HepG2 (cell line): ENCODE data around the gene MEA1. TPM values are rescaled to one million over a fixed set of nuclear protein-coding genes. Genes with fewer than 3 reads are reported as not detected.

Experiments used
- ARNT2 ChIP-seq: sonication (generic); formaldehyde crosslinking; IDR thresholded peaks from 2 replicates; pipeline ENCODE4 v1.8.0; 2022; ENCODE audit warnings: mild to moderate bottlenecking, low read depth, missing genetic modification reagents, moderate library complexity
- ARNTL ChIP-seq: sonication (generic); formaldehyde crosslinking; IDR thresholded peaks from 2 replicates; pipeline ENCODE4 v1.4.0; 2020; ENCODE audit warnings: mild to moderate bottlenecking, missing genetic modification reagents
- HMGXB3 ChIP-seq: sonication (generic); formaldehyde crosslinking; IDR thresholded peaks from 2 replicates; pipeline ENCODE4 v1.4.0; 2020; ENCODE audit warnings: missing genetic modification reagents, borderline replicate concordance
- HMGXB4 ChIP-seq, 2 experiments: sonication (generic) in 1 of 2; formaldehyde crosslinking in 1 of 2; IDR thresholded peaks; 2 replicates each; pipeline versions ENCODE4 v1.4.0 to v1.6.1; 2018 to 2020; ENCODE audit warnings: missing genetic modification reagents in 2 of 2, borderline replicate concordance in 1 of 2, low read depth in 1 of 2, mild to moderate bottlenecking in 1 of 2, missing biosample characterization in 1 of 2
- JUN ChIP-seq: sonication (generic); formaldehyde crosslinking; IDR thresholded peaks from 2 replicates; pipeline ENCODE4 v1.4.0; 2020; ENCODE audit warnings: mild to moderate bottlenecking, missing genetic modification reagents
- JUNB ChIP-seq: sonication (generic); formaldehyde crosslinking; IDR thresholded peaks from 2 replicates; pipeline ENCODE4 v1.8.0; 2022; ENCODE audit warnings: missing genetic modification reagents, mild to moderate bottlenecking, borderline replicate concordance
- MAFF ChIP-seq: IDR thresholded peaks from 2 replicates; pipeline ENCODE4 v1.6.1; 2011; ENCODE audit warnings: low read depth, low read length, improper control_type of control experiment
- MAX ChIP-seq: IDR thresholded peaks from 2 replicates; pipeline ENCODE4 v1.6.1; 2012; ENCODE audit warnings: inconsistent platforms
- MEIS1 ChIP-seq: sonication (generic); formaldehyde crosslinking; IDR thresholded peaks from 2 replicates; pipeline ENCODE4 v1.9.0; 2021; ENCODE audit warnings: mild to moderate bottlenecking, missing genetic modification reagents, moderate library complexity, borderline replicate concordance
- MTA3 ChIP-seq: sonication (generic); formaldehyde crosslinking; IDR thresholded peaks from 2 replicates; pipeline ENCODE4 v1.4.0; 2020; ENCODE audit warnings: missing genetic modification reagents
- PAX8 ChIP-seq: sonication (generic); formaldehyde crosslinking; IDR thresholded peaks from 2 replicates; pipeline ENCODE4 v1.8.0; 2022; ENCODE audit warnings: mild to moderate bottlenecking, missing genetic modification reagents, borderline replicate concordance
- POLR2AphosphoS5 ChIP-seq: IDR thresholded peaks from 2 replicates; pipeline ENCODE4 v1.6.1; 2012; ENCODE audit warnings: low read depth, low read length
- SNAPC5 ChIP-seq: sonication (generic); formaldehyde crosslinking; IDR thresholded peaks from 2 replicates; pipeline ENCODE4 v1.8.1; 2023; ENCODE audit warnings: mild to moderate bottlenecking, missing genetic modification reagents, borderline replicate concordance
- THAP11 ChIP-seq: IDR thresholded peaks from 2 replicates; pipeline ENCODE4 v1.6.1; 2016; ENCODE audit warnings: missing biosample characterization, missing genetic modification reagents
- ZNF567 ChIP-seq: sonication (generic); formaldehyde crosslinking; IDR thresholded peaks from 2 replicates; pipeline ENCODE4 v1.8.1; 2023; ENCODE audit warnings: mild to moderate bottlenecking, missing genetic modification reagents, borderline replicate concordance
- ZNF619 ChIP-seq: sonication (generic); formaldehyde crosslinking; IDR thresholded peaks from 2 replicates; pipeline ENCODE4 v1.4.0; 2020; ENCODE audit warnings: mild to moderate bottlenecking, missing genetic modification reagents
- ZSCAN21 ChIP-seq: sonication (generic); formaldehyde crosslinking; IDR thresholded peaks from 2 replicates; pipeline ENCODE4 v1.8.0; 2022; ENCODE audit warnings: mild to moderate bottlenecking, missing genetic modification reagents, moderate library complexity, borderline replicate concordance
- polyA plus RNA-seq, 8 experiments: library from polyadenylated mRNA; depleted of rRNA in 3 of 8; stranded (reverse) in 7 of 8; unstranded in 1 of 8; fragments of >200 nt; fragmentation: Illumina TruSeq in 4 of 8; extraction: Trizol in 4 of 8; gene quantifications; 2 replicates each; pipeline versions ENCODE4 v1.2.1 to v1.2.3, GENCODE V29; 2011 to 2016; ENCODE audit warnings: low read depth in 4 of 8, missing spikeins in 1 of 8, mixed read lengths in 1 of 8; ENCODE audit not compliant: insufficient read depth in 1 of 8
- total RNA-seq, 5 experiments: library from RNA; depleted of rRNA; stranded (reverse); fragments of >200 nt; fragmentation: Illumina TruSeq; extraction: Trizol; gene quantifications; 2 replicates each; pipeline ENCODE4 v1.2.3, GENCODE V29; 2016; ENCODE audit warnings: low read depth in 1 of 5

Gene MEA1
- total and polyA plus RNA-seq, 2 of the 13 experiments (the other 11 are each of a cell fraction or from before 2014, with no cell fraction given) = 75.6 to 86.2 TPM

GRCh38 chr6:42984924-42985475, 28.7 kb downstream of the MEA1 start (continued):
- no peak for TF ChIP-seq THAP11 (CRISPR knock-in tag)
- no peak for TF ChIP-seq POLR2AphosphoS5
- TF ChIP-seq MAFF = no peak
- 0 out of 2 replicates have a peak, but pooled peaks have one; percentile 32 for TF ChIP-seq ZNF567 (CRISPR knock-in tag)
- TF ChIP-seq MAX = no peak
- no peak for TF ChIP-seq MTA3 (CRISPR knock-in tag)
- TF ChIP-seq JUN (CRISPR knock-in tag) = no peak
- no peak for TF ChIP-seq ZSCAN21 (CRISPR knock-in tag)
- no peak for TF ChIP-seq SNAPC5
- peak in 1 of 2 experiments; percentile 68; a peak in 2 of 4 replicates for TF ChIP-seq HMGXB4 (CRISPR knock-in tag; IDR thresholded peaks at IDR 0.05; ENCODE audit: borderline replicate concordance in 1 of 2, low read depth in 1 of 2)
- TF ChIP-seq MEIS1 = 0 out of 2 replicates have a peak, but pooled peaks have one; percentile 27
- no peak for TF ChIP-seq ARNT2 (CRISPR knock-in tag)
- TF ChIP-seq ARNTL = 0 out of 2 replicates have a peak, but pooled peaks have one; percentile 38
- 0 out of 2 replicates have a peak, but pooled peaks have one; percentile 21 for TF ChIP-seq PAX8 (CRISPR knock-in tag)
- TF ChIP-seq ZNF619 (CRISPR knock-in tag) = 0 out of 2 replicates have a peak, but pooled peaks have one; percentile 4
- TF ChIP-seq JUNB = no peak
- no peak for TF ChIP-seq HMGXB3 (CRISPR knock-in tag)
